ENCODE results near the gene MVD. TPM values are rescaled to one million over a fixed set of nuclear protein-coding genes. Genes with fewer than 3 reads are reported as not detected.

Gene MVD
- total and polyA plus RNA-seq, 2 of the 4 experiments (the other 2 are of a cell fraction), result 18.3 to 28.4 TPM

DNA sequence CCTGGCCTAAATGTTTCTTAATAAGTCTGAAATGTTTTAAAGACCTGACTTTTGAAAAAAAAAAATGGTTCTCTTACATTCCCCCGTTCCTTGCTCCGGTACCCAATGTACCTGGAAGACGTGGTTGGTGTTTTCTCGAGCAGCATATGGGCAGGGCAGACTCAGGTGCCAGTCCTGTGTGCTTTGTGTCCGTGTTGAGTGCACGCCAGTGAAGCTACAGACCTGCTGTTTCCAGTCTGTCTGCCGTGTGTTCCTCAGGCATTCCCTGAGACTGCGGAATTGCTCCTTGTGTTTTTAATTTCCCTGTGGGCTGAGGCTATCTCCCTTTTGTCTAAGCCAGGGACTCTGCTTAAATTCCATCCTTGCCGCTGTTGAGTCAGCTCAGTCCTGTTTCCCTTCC is 36.2 kb downstream of the MVD start (continued):
- TF ChIP-seq, protein P1, sequence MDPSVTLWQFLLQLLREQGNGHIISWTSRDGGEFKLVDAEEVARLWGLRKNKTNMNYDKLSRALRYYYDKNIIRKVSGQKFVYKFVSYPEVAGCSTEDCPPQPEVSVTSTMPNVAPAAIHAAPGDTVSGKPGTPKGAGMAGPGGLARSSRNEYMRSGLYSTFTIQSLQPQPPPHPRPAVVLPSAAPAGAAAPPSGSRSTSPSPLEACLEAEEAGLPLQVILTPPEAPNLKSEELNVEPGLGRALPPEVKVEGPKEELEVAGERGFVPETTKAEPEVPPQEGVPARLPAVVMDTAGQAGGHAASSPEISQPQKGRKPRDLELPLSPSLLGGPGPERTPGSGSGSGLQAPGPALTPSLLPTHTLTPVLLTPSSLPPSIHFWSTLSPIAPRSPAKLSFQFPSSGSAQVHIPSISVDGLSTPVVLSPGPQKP (IDR thresholded peaks at IDR 0.05; ENCODE audit: borderline replicate concordance, low read depth, low read length), result no peak

DNA sequence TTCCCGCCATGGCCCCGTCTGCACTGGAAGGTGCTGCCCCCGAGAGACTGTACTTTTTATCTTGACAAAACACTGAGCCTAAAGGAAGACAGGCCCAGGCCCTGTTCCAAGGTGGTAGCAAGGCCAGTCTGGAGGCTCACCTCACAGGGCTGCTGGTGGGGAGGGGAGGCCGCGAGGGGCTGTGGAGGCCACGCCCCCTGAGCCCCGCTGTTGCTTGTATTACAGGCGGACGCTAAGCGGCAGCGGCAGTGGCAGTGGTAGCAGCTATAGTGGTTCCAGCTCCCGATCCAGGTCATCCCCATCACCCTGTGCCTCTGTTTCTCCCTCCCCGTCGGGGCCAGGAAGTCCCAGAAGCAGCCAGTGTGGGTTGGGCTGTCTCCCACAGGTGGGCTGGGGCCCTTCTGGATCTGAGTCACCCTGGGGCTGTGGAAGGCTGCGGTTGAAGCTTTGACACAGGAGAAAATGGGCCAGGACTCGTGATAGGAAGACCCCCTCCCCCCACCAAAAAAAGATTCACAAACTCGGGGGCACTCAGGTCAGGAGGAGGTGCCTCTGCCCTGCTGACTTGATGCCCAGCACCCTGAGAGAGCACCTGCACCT is 37.8 kb downstream of the MVD start:
- no peak for DNase-seq
- H3K9me3 ChIP-seq (ENCODE audit: control insufficient read depth, insufficient read depth, low read length), result no peaks in the 10 kb centered on the region
- no peak overlapping the region for H3K18ac ChIP-seq (ENCODE audit: low read depth, low read length)
- no peak overlapping the region for H3K27ac ChIP-seq (ENCODE audit: insufficient read depth, low read length)
- H3K27me3 ChIP-seq (ENCODE audit: control insufficient read depth, insufficient read depth, low read length), result no peaks in the 10 kb centered on the region
- in situ Hi-C loops (cut with MboI; ENCODE audit: low sequenced_read_pairs), result no loop called here
- H4K5ac ChIP-seq (ENCODE audit: low read depth, low read length), result no peak overlapping the region
- ChIA-PET CTCF (no interaction called here), POLR2A (ENCODE audit: unreplicated experiment) (no interaction called here)
- no peak overlapping the region for H3K9ac ChIP-seq (ENCODE audit: low read depth, low read length)
- H3K14ac ChIP-seq (replicated peaks; ENCODE audit: low read depth, low read length), result no peak overlapping the region
- H4K20me1 ChIP-seq (ENCODE audit: insufficient read depth, low read length), result peaks cover 29% of the 10 kb centered on the region
- no peak overlapping the region for H4K91ac ChIP-seq (ENCODE audit: insufficient read depth, low read depth, low read length)
- intact Hi-C loops (cut with micrococcal nuclease), result no loop called here
- H2BK120ac ChIP-seq (ENCODE audit: low read depth, low read length), result no peak overlapping the region
- ATAC-seq (ENCODE audit: low read depth), result no peak
- H2AFZ ChIP-seq (replicated peaks; ENCODE audit: low read length, poor library complexity), result no peak overlapping the region
- no peak overlapping the region for H3K23ac ChIP-seq (ENCODE audit: low read depth, low read length)
- H2AK5ac ChIP-seq (ENCODE audit: low read depth, low read length), result no peak overlapping the region
- WGBS, 2 experiments (ENCODE audit: extremely low coverage in 2 of 2, insufficient read length in 1 of 2), result 40% methylated on average over 1 of the region's 17 CpGs; no CpG with 5 or more reads in 1 of the 2 experiments
- dilution Hi-C loops (cut with HindIII; ENCODE audit: low sequenced_read_pairs, unreplicated experiment), result no loop called here
- H2BK20ac ChIP-seq (ENCODE audit: low read depth, low read length), result no peak overlapping the region
- no peak overlapping the region for H3K4me2 ChIP-seq (ENCODE audit: low read depth, low read length)
- H3K79me1 ChIP-seq (ENCODE audit: low read depth in 1 of 2, low read length in 2 of 2), result peaks cover 8 to 29% of the 10 kb centered on the region in 2 experiments
- peaks cover 2% of the 10 kb centered on the region; the same call in 1 of the 2 replicates for H3K4me1 ChIP-seq (ENCODE audit: control insufficient read depth, insufficient read depth, low read length)
- no peak overlapping the region for H2BK5ac ChIP-seq (ENCODE audit: low read depth, low read length, poor library complexity, severe bottlenecking)
- no TSS peak for BruUV-seq (replicated peaks)
- H3K4ac ChIP-seq (ENCODE audit: low read depth, low read length), result no peak overlapping the region
- no peak overlapping the region for H2AK9ac ChIP-seq (replicated peaks; ENCODE audit: low read depth, low read length, poor library complexity)
- peaks cover 66% of the 10 kb centered on the region for H3K36me3 ChIP-seq (ENCODE audit: control insufficient read depth, insufficient read depth, low read length)
- no peak overlapping the region for H4K8ac ChIP-seq (ENCODE audit: low read depth in 2 of 2, low read length in 2 of 2)
- peaks cover 4% of the 10 kb centered on the region; the same call in 1 of the 2 replicates for H3K9me1 ChIP-seq (ENCODE audit: insufficient read depth, low read length)
- no peak overlapping the region for H3K4me3 ChIP-seq (ENCODE audit: insufficient read depth, low read depth, low read length)
- H3K56ac ChIP-seq (ENCODE audit: extremely low read depth, insufficient read depth, low read length), result no peak overlapping the region
- H2BK15ac ChIP-seq (ENCODE audit: low read depth, low read length), result no peak overlapping the region
- TF ChIP-seq MAZ (IDR thresholded peaks at IDR 0.05; ENCODE audit: borderline replicate concordance, low read depth, low read length) (no peak), RCOR1 (IDR thresholded peaks at IDR 0.05; ENCODE audit: insufficient replicate concordance, low read length) (no peak), SMC3 (IDR thresholded peaks at IDR 0.05; ENCODE audit: low read depth, low read length) (no peak), MAFK (IDR thresholded peaks at IDR 0.05; ENCODE audit: low read depth, low read length) (no peak), RFX5 (IDR thresholded peaks at IDR 0.05; ENCODE audit: low read depth, low read length) (no peak), BHLHE40 (IDR thresholded peaks at IDR 0.05; ENCODE audit: low read depth, low read length) (no peak), NFE2L2 (IDR thresholded peaks at IDR 0.05; ENCODE audit: low read depth, low read length) (no peak), POLR2A (IDR thresholded peaks at IDR 0.05; ENCODE audit: low read depth, low read length) (no peak), MXI1 (IDR thresholded peaks at IDR 0.05; ENCODE audit: borderline replicate concordance, low read depth, low read length) (no peak), FOS (IDR thresholded peaks at IDR 0.05; ENCODE audit: low read depth, low read length) (no peak)
- TF ChIP-seq, protein P2, sequence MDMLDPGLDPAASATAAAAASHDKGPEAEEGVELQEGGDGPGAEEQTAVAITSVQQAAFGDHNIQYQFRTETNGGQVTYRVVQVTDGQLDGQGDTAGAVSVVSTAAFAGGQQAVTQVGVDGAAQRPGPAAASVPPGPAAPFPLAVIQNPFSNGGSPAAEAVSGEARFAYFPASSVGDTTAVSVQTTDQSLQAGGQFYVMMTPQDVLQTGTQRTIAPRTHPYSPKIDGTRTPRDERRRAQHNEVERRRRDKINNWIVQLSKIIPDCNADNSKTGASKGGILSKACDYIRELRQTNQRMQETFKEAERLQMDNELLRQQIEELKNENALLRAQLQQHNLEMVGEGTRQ (IDR thresholded peaks at IDR 0.05; ENCODE audit: low read depth, low read length), result no peak
- TF ChIP-seq, protein P1 (IDR thresholded peaks at IDR 0.05; ENCODE audit: borderline replicate concordance, low read depth, low read length), result no peak
